ENCODE measurements around the gene CPSF7.

Gene CPSF7

GRCh38 chr11:61375761-61376108 is 54.0 kb downstream of the CPSF7 start:
- TF ChIP-seq CTCF (IDR thresholded peaks at IDR 0.05) = no peak
- DNase-seq (ENCODE audit: low spot score) = no peak
- Histone ChIP-seq H3K4me3 (no peak overlapping the region), H3K27ac (no peak overlapping the region)

- no peak for TF ChIP-seq CTCF (IDR thresholded peaks at IDR 0.05)
Observed at GRCh38 chr11:61372659-61373420, 56.9 kb downstream of the CPSF7 start.

GRCh38 chr11:61370349-61371005 is 59.3 kb downstream of the CPSF7 start:
- H3K27ac ChIP-seq = peak overlapping the region in 1 of 2 donors; percentile 48
- no peak for TF ChIP-seq CTCF (IDR thresholded peaks at IDR 0.05)
- no peak for DNase-seq (ENCODE audit: low spot score)
- H3K4me3 ChIP-seq = no peak overlapping the region

More at GRCh38 chr11:61372659-61373420, 56.9 kb downstream of the CPSF7 start:
- DNase-seq (ENCODE audit: low spot score) = no peak
- no peak overlapping the region for H3K27ac ChIP-seq
- no peak overlapping the region for H3K4me3 ChIP-seq

GRCh38 chr11:61369372-61370348 is 60.1 kb downstream of the CPSF7 start:
- H3K4me3 ChIP-seq = no peak overlapping the region
- no peak for TF ChIP-seq CTCF (IDR thresholded peaks at IDR 0.05)
- peak overlapping the region in 1 of 2 donors; percentile 48 for H3K27ac ChIP-seq
- DNase-seq (ENCODE audit: low spot score) = no peak

GRCh38 chr11:61368646-61369045 is 61.1 kb downstream of the CPSF7 start:
- DNase-seq (ENCODE audit: low spot score) = no peak
- Histone ChIP-seq H3K27ac (peak overlapping the region in 1 of 2 donors; percentile 0), H3K4me3 (no peak overlapping the region)
- TF ChIP-seq CTCF (IDR thresholded peaks at IDR 0.05) = no peak

GRCh38 chr11:61367406-61367805 is 62.4 kb downstream of the CPSF7 start:
- no peak overlapping the region for H3K4me3 ChIP-seq
- H3K27ac ChIP-seq = no peak overlapping the region
- TF ChIP-seq CTCF (IDR thresholded peaks at IDR 0.05) = no peak
- DNase-seq (ENCODE audit: low spot score) = no peak

Data from coronary artery (tissue), 2 donors.